ENCODE measurements around the gene CDC40. TPM values are rescaled to one million over a fixed set of nuclear protein-coding genes. Genes with fewer than 3 reads are reported as not detected.
"Not testable (repeated sequence)": the region's sequence is repeated elsewhere in the genome, so short reads cannot be mapped to it uniquely, and the experiment has no call there.

The CDC40 gene
- total and polyA plus RNA-seq, 3 experiments from 2014 or later: 21.8 to 27.3 (median 26.5) TPM

DNA sequence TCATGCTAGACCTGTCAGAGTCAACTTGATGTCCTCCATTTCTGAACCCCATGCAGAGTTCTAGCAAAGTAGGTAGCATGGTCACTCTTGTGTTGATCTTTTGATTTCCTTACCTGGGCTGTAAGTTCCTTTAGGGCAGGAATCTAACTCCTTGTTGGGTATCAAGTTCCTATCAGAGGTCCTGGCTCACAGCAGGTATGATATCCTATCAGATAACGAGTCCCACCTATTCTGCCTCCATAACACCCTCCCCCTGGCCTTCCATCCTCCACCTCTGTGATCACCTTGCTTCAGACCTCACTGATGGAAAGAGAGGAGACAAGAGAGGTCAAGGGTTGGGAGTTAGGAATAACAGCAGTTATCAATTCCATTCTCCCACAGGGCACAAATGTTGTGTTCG, 76.1 kb downstream of the CDC40 start:
- no peaks in the 10 kb centered on the region for H3K27me3 ChIP-seq (ENCODE audit: insufficient read depth, low read length, poor library complexity, severe bottlenecking)
- no peaks in the 10 kb centered on the region for H3K4me1 ChIP-seq (ENCODE audit: insufficient read depth, low read length)
- no peaks in the 10 kb centered on the region for H3K4me1 Mint-ChIP-seq
- H3K4me3 ChIP-seq (ENCODE audit: low read length): no peak overlapping the region
- peaks cover 17 to 31% of the 10 kb centered on the region in 2 donors for H3K27me3 Mint-ChIP-seq
- H3K27ac Mint-ChIP-seq: no peak overlapping the region
- no peak overlapping the region for H3K4me3 Mint-ChIP-seq
- no peak overlapping the region for H3K27ac ChIP-seq (ENCODE audit: low read depth, low read length)
- POLR2A ChIA-PET: no interaction called here
- no peaks in the 10 kb centered on the region for H3K36me3 ChIP-seq (ENCODE audit: insufficient read depth, low read length)
- H3K9me3 ChIP-seq (ENCODE audit: low read length): no peaks in the 10 kb centered on the region
- H3K36me3 Mint-ChIP-seq: peaks cover 0 to 33% (median 0%) of the 10 kb centered on the region in 3 donors
- CTCF ChIA-PET: no interaction called here
- H3K9me3 Mint-ChIP-seq: peaks cover 0 to 26% (median 21%) of the 10 kb centered on the region in 5 donors
- DNase-seq: no peak

DNA sequence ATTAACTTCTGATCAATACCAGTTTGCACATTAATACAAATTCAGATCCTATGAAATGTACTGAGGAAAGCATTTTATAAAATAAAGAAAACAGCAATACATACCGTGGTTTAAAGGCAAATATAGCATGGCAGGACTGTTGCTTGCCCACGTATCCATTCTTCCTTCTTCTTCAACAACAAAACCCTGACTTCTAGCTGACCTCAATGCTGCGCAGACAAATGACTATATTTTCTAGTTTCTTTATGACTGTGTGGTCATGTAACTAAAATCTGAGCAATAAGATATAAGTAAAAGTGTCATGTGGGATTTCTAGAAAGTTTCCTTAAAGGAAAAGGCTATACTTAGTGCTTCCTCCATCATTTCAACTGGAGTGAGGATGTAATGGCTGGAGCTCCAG, 85.0 kb downstream of the CDC40 start:
- Histone ChIP-seq H3K27ac (ENCODE audit: low read depth, low read length) (no peak overlapping the region), H3K4me1 (ENCODE audit: insufficient read depth, low read length) (no peaks in the 10 kb centered on the region), H3K36me3 (ENCODE audit: insufficient read depth, low read length) (no peaks in the 10 kb centered on the region), H3K9me3 (ENCODE audit: low read length) (no peaks in the 10 kb centered on the region), H3K4me3 (ENCODE audit: low read length) (no peak overlapping the region), H3K27me3 (ENCODE audit: insufficient read depth, low read length, poor library complexity, severe bottlenecking) (no peaks in the 10 kb centered on the region)
- H3K27ac Mint-ChIP-seq: no peak overlapping the region
- DNase-seq: no peak
- no peaks in the 10 kb centered on the region for H3K4me1 Mint-ChIP-seq
- ChIA-PET CTCF (no interaction called here), POLR2A (no interaction called here)
- H3K9me3 Mint-ChIP-seq: peaks cover 3 to 21% (median 8%) of the 10 kb centered on the region in 5 donors
- H3K36me3 Mint-ChIP-seq: peaks cover 0 to 14% (median 0%) of the 10 kb centered on the region in 3 donors
- H3K4me3 Mint-ChIP-seq: no peak overlapping the region
- peaks cover 6 to 12% of the 10 kb centered on the region in 2 donors for H3K27me3 Mint-ChIP-seq

DNA sequence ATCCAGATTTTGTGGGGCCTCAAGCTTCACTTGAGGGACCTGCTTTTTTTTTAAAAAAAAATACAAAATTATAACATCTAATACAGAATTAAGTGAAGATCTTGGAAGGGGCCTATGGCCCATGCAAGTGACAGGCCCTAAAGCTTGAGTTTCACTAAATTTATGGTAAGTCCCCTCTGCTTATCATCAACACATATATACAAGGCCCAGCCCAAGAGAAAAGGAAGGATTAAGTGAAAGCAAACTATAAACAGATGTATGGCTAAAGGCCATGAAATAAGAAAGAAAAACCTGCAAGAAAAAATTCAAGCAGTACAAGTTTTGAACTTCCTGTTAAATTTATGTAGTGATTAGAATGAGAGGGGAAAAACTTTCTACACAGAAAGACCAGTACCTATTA, 86.8 kb downstream of the CDC40 start:
- peaks cover 0 to 10% (median 2%) of the 10 kb centered on the region in 5 donors for H3K9me3 Mint-ChIP-seq
- POLR2A ChIA-PET: no interaction called here

DNA sequence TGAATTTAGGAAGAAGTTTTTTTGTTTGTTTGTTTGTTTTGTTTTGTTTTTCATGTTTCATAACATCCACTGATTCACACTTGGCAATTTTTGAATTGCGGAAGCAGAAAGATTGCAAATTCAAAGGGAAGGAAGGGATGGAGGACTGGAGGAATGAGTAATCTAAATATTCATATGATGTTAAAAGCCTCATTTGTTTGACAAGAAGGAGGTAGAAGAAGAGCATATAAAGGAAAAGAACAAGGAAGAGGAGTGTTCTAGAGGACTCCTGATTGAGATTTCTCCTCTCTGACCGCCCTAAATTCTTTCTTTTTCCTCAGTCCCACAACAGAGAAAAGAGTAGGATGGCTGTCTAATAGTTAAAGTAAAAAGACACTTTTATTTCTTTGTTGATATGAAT, 89.4 kb downstream of the CDC40 start:
- no peak overlapping the region for H3K27ac ChIP-seq (ENCODE audit: low read depth, low read length)
- Mint-ChIP-seq H3K9me3 (peaks cover 0 to 10% (median 2%) of the 10 kb centered on the region in 5 donors), H3K4me1 (no peaks in the 10 kb centered on the region), H3K27me3 (peaks cover 6 to 16% of the 10 kb centered on the region in 2 donors), H3K36me3 (no peaks in the 10 kb centered on the region), H3K4me3 (no peak overlapping the region), H3K27ac (no peak overlapping the region)
- H3K4me3 ChIP-seq (ENCODE audit: low read length): no peak overlapping the region
- ChIA-PET CTCF (no interaction called here), POLR2A (no interaction called here)
- H3K9me3 ChIP-seq (ENCODE audit: low read length): no peaks in the 10 kb centered on the region
- H3K27me3 ChIP-seq (ENCODE audit: insufficient read depth, low read length, poor library complexity, severe bottlenecking): no peaks in the 10 kb centered on the region
- DNase-seq: no peak
- H3K36me3 ChIP-seq (ENCODE audit: insufficient read depth, low read length): no peaks in the 10 kb centered on the region
- H3K4me1 ChIP-seq (ENCODE audit: insufficient read depth, low read length): no peaks in the 10 kb centered on the region

More for the DNA sequence above, 86.8 kb downstream of the CDC40 start:
- H3K27ac ChIP-seq (ENCODE audit: low read depth, low read length): no peak overlapping the region
- no peaks in the 10 kb centered on the region for H3K9me3 ChIP-seq (ENCODE audit: low read length)
- H3K4me3 Mint-ChIP-seq: no peak overlapping the region
- DNase-seq: no peak
- H3K27me3 ChIP-seq (ENCODE audit: insufficient read depth, low read length, poor library complexity, severe bottlenecking): no peaks in the 10 kb centered on the region
- no peaks in the 10 kb centered on the region for H3K36me3 ChIP-seq (ENCODE audit: insufficient read depth, low read length)
- no peaks in the 10 kb centered on the region for H3K4me1 Mint-ChIP-seq
- H3K27me3 Mint-ChIP-seq: peaks cover 1 to 2% of the 10 kb centered on the region in 2 donors
- H3K4me1 ChIP-seq (ENCODE audit: insufficient read depth, low read length): no peaks in the 10 kb centered on the region
- peak overlapping the region in 1 of 8 donors; percentile 11 for H3K27ac Mint-ChIP-seq
- no peak overlapping the region for H3K4me3 ChIP-seq (ENCODE audit: low read length)
- CTCF ChIA-PET: no interaction called here
- peaks cover 0 to 3% (median 0%) of the 10 kb centered on the region in 3 donors for H3K36me3 Mint-ChIP-seq

DNA sequence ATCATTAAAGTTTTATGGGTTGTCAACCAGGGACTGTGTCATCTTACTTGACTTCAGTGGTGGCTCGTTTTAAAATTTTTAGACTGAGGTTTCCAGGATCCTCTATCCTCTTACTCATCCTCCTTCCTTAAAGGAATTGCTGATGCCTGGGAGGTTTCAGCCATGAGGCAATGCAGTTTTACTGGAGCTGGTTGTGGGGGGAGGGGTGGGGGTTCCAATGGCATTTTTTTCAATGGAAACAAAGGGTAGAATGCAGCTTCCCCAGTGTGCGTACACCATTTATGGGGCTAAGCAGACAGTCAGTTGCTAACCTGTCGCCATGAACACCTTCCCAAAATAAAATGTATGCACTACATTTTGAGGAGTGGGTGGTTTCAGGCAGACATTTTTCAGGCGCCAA, 89.9 kb downstream of the CDC40 start:
- no peak overlapping the region for H3K27ac Mint-ChIP-seq
- peaks cover 0 to 9% (median 2%) of the 10 kb centered on the region in 5 donors for H3K9me3 Mint-ChIP-seq
- H3K36me3 Mint-ChIP-seq: peaks cover 0 to 1% (median 0%) of the 10 kb centered on the region in 3 donors
- Histone ChIP-seq H3K27ac (ENCODE audit: low read depth, low read length) (no peak overlapping the region), H3K36me3 (ENCODE audit: insufficient read depth, low read length) (no peaks in the 10 kb centered on the region), H3K4me3 (ENCODE audit: low read length) (no peak overlapping the region), H3K4me1 (ENCODE audit: insufficient read depth, low read length) (no peaks in the 10 kb centered on the region), H3K9me3 (ENCODE audit: low read length) (no peaks in the 10 kb centered on the region), H3K27me3 (ENCODE audit: insufficient read depth, low read length, poor library complexity, severe bottlenecking) (no peaks in the 10 kb centered on the region)
- peaks cover 8 to 16% of the 10 kb centered on the region in 2 donors for H3K27me3 Mint-ChIP-seq
- DNase-seq: no peak
- CTCF ChIA-PET: no interaction called here
- POLR2A ChIA-PET: no interaction called here
- no peaks in the 10 kb centered on the region for H3K4me1 Mint-ChIP-seq
- H3K4me3 Mint-ChIP-seq: no peak overlapping the region

DNA sequence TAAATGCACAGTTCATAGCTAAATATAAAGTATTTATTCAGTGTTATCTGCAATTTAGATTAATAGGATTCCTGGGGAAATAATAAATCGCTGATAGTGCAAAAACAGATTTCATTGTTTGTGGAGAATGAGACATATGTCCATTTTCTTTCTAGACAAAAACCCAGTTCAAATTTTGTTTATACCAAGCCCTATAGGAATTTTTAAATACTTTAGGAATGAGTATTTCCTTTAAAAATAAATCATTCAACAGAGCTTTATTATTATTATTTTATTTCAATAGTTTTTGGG, 91.5 kb downstream of the CDC40 start:
- ChIA-PET CTCF (no interaction called here), POLR2A (no interaction called here)
- no peaks in the 10 kb centered on the region for H3K4me1 Mint-ChIP-seq
- H3K27me3 ChIP-seq (ENCODE audit: insufficient read depth, low read length, poor library complexity, severe bottlenecking): no peaks in the 10 kb centered on the region
- H3K9me3 Mint-ChIP-seq: peaks cover 0 to 6% (median 1%) of the 10 kb centered on the region in 5 donors
- no peak for DNase-seq
- no peak overlapping the region for H3K27ac Mint-ChIP-seq
- peaks cover 0 to 3% (median 0%) of the 10 kb centered on the region in 3 donors for H3K36me3 Mint-ChIP-seq
- H3K36me3 ChIP-seq (ENCODE audit: insufficient read depth, low read length): no peaks in the 10 kb centered on the region
- H3K9me3 ChIP-seq (ENCODE audit: low read length): no peaks in the 10 kb centered on the region
- H3K4me3 Mint-ChIP-seq: no peak overlapping the region
- no peak overlapping the region for H3K4me3 ChIP-seq (ENCODE audit: low read length)
- H3K27ac ChIP-seq (ENCODE audit: low read depth, low read length): no peak overlapping the region
- H3K27me3 Mint-ChIP-seq: peaks cover 8 to 20% of the 10 kb centered on the region in 2 donors
- H3K4me1 ChIP-seq (ENCODE audit: insufficient read depth, low read length): no peaks in the 10 kb centered on the region

DNA sequence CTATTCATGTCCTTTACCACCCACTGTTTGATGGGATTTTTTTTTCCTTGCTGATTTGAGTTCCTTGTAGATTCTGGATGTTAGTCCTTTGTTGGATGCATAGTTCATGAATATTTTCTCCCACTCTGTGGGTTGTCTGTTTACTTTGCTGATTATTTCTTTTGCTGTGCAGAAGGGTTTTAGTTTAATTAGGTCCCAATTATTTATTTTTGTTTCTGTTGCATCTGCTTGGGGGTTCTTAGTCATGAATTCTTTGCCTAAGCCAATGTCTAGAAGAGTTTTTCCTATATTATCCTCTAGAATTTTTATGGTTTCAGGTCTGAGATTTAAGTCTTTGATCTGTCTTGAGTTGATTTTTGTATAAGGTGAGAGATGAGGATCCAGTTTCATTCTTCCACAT, 92.6 kb downstream of the CDC40 start:
- H3K4me1 Mint-ChIP-seq; H3K27me3 ChIP-seq (ENCODE audit: insufficient read depth, low read length, poor library complexity, severe bottlenecking); H3K4me1 ChIP-seq (ENCODE audit: insufficient read depth, low read length); H3K36me3 ChIP-seq (ENCODE audit: insufficient read depth, low read length); H3K9me3 Mint-ChIP-seq; H3K27ac Mint-ChIP-seq; CTCF ChIA-PET; H3K4me3 ChIP-seq (ENCODE audit: low read length); H3K4me3 Mint-ChIP-seq; H3K27ac ChIP-seq (ENCODE audit: low read depth, low read length); POLR2A ChIA-PET; H3K36me3 Mint-ChIP-seq; DNase-seq; H3K9me3 ChIP-seq (ENCODE audit: low read length): not testable (repeated sequence)
- H3K27me3 Mint-ChIP-seq: peaks cover 9 to 23% of the 10 kb centered on the region in 2 donors

DNA sequence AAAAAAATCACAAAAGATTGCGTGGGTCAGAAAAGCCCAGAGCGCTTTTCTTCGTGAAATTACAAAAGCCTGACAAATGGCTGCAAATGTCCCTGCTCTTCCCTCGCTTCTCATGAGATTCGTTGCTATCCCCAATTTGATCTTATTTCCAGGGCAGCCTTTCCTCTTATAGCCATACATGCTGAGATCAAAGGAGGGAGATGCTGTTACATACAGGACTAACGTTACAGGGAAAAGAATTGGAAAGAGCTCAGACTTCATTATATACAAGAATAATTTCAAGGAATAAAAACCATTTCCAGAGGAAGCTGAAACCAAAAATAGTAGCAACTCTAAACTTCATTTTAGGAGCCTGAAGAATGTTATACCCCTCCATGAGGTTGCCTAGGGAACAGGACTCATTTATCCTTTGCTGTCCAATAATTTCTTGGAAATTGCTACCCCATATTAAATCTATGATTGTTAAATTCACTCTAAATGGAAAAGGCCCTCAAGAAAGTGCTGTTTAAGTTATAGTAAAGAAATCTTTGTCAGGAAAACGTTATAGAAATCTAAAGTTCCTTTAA, 97.0 kb downstream of the CDC40 start:
- Histone ChIP-seq H3K27ac (ENCODE audit: low read depth, low read length) (no peak overlapping the region), H3K9me3 (ENCODE audit: low read length) (no peaks in the 10 kb centered on the region), H3K36me3 (ENCODE audit: insufficient read depth, low read length) (no peaks in the 10 kb centered on the region), H3K4me1 (ENCODE audit: insufficient read depth, low read length) (no peaks in the 10 kb centered on the region), H3K27me3 (ENCODE audit: insufficient read depth, low read length, poor library complexity, severe bottlenecking) (no peaks in the 10 kb centered on the region), H3K4me3 (ENCODE audit: low read length) (no peak overlapping the region)
- H3K9me3 Mint-ChIP-seq: peaks cover 0 to 5% (median 1%) of the 10 kb centered on the region in 5 donors
- no peak overlapping the region for H3K27ac Mint-ChIP-seq
- peaks cover 0 to 3% (median 0%) of the 10 kb centered on the region in 3 donors for H3K36me3 Mint-ChIP-seq
- CTCF ChIA-PET: no interaction called here
- DNase-seq: no peak
- H3K4me1 Mint-ChIP-seq: peaks cover 0 to 1% (median 0%) of the 10 kb centered on the region in 3 donors
- POLR2A ChIA-PET: no interaction called here
- H3K4me3 Mint-ChIP-seq: no peak overlapping the region
- H3K27me3 Mint-ChIP-seq: peaks cover 9 to 26% of the 10 kb centered on the region in 2 donors
